Measurements from ENCODE around the gene PIK3C2G.

- TF ChIP-seq CTCF (IDR thresholded peaks at IDR 0.05; ENCODE audit: low read depth, low read length, missing input control): no peak
- no peak for TF ChIP-seq ATF3 (IDR thresholded peaks at IDR 0.05)
- TF ChIP-seq YY1 (IDR thresholded peaks at IDR 0.05): no peak
- TF ChIP-seq MAX (IDR thresholded peaks at IDR 0.05): no peak
- TF ChIP-seq NR2F2 (IDR thresholded peaks at IDR 0.05): no peak
- TF ChIP-seq GABPA (IDR thresholded peaks at IDR 0.05 in 1 of 2, conservative IDR thresholded peaks at IDR 0.05 in 1 of 2): no peak
Measured at GRCh38 chr12:18559242-18559641, 297.9 kb downstream of the PIK3C2G start.
